Spleen (tissue), 7 donors: ENCODE measurements around the gene BAHCC1.

Experiments
- POLR2A ChIP-seq, 3 donors: fragments of 450-650 bp; IDR thresholded peaks; one replicate each; pipeline ENCODE4 v1.5.1; 2017; ENCODE audit warnings: antibody characterized with exemption in 3 of 3, mild to moderate bottlenecking in 1 of 3
- TF ChIP-seq, protein P1 (sequence below), 11 experiments: fragments of 200-600 bp in 7 of 11; fragments of 450-650 bp in 4 of 11; sonication (generic) in 4 of 11; IDR thresholded peaks in 8 of 11; conservative IDR thresholded peaks in 3 of 11; 1 replicate in 7 of 11; 2 replicates in 4 of 11; pipeline versions ENCODE4 v1.4.0 to v1.8.0; 2016 to 2021; ENCODE audit warnings: antibody characterized with exemption in 11 of 11, inconsistent platforms in 4 of 11, mild to moderate bottlenecking in 1 of 11
- donor health status: DM: no; HTN: no; CAD: no; lungs with moderate emphysema.
- donor health status: DM: no; HTN: no; CAD: no.
- donor health status: DM: no; HTN: no; CAD: no.

GRCh38 chr17:81448950-81449349, 53.7 kb downstream of the BAHCC1 start:
- TF ChIP-seq, protein P1, sequence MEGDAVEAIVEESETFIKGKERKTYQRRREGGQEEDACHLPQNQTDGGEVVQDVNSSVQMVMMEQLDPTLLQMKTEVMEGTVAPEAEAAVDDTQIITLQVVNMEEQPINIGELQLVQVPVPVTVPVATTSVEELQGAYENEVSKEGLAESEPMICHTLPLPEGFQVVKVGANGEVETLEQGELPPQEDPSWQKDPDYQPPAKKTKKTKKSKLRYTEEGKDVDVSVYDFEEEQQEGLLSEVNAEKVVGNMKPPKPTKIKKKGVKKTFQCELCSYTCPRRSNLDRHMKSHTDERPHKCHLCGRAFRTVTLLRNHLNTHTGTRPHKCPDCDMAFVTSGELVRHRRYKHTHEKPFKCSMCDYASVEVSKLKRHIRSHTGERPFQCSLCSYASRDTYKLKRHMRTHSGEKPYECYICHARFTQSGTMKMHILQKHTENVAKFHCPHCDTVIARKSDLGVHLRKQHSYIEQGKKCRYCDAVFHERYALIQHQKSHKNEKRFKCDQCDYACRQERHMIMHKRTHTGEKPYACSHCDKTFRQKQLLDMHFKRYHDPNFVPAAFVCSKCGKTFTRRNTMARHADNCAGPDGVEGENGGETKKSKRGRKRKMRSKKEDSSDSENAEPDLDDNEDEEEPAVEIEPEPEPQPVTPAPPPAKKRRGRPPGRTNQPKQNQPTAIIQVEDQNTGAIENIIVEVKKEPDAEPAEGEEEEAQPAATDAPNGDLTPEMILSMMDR (IDR thresholded peaks at IDR 0.05 in 8 of 11, conservative IDR thresholded peaks at IDR 0.05 in 3 of 11): no peak
- TF ChIP-seq POLR2A (IDR thresholded peaks at IDR 0.05): no peak
